Stimulated activated CD8-positive, alpha-beta memory T cell treated with anti-CD3 and anti-CD28 coated beads, Interleukin-12 subunit alpha, Interleukin-12 subunit beta, amount 100 ng/mL, for 4 hours (primary cell): Measurements from ENCODE around the gene PRAMEF5.
"Not testable (repeated sequence)": the region's sequence is repeated elsewhere in the genome, so short reads cannot be mapped to it uniquely, and the experiment has no call there.

ENCODE experiments used
- DNase-seq: peaks from one replicate; pipeline ENCODE4 v3.0.0-alpha.2; 2020; ENCODE audit warnings: low read depth

The PRAMEF5 gene

GRCh38 chr1:13253898-13254297 is at the start of gene PRAMEF5:
PRAMEF5 (plus strand) TSS chr1:13254198; CDS start chr1:13259269, 5,071 bp downstream.
- not testable (repeated sequence) for DNase-seq

GRCh38 chr1:13208712-13209111 is 45.3 kb upstream of the PRAMEF5 start:
- DNase-seq = not testable (repeated sequence)

GRCh38 chr1:13216619-13217018 is 37.4 kb upstream of the PRAMEF5 start:
- DNase-seq = not testable (repeated sequence)

- not testable (repeated sequence) for DNase-seq
Measured at GRCh38 chr1:13219203-13219602, 34.8 kb upstream of the PRAMEF5 start.

GRCh38 chr1:13222788-13223187 is 31.2 kb upstream of the PRAMEF5 start:
- DNase-seq = not testable (repeated sequence)

GRCh38 chr1:13224480-13225060 is 29.4 kb upstream of the PRAMEF5 start:
- no peak for DNase-seq

GRCh38 chr1:13225675-13226204 is 28.3 kb upstream of the PRAMEF5 start, which contains the start of gene PRAMEF18:
PRAMEF18 (minus strand) TSS chr1:13226154; CDS start chr1:13226106, 48 bp downstream.
- DNase-seq = not testable (repeated sequence)

GRCh38 chr1:13227271-13228055 is 26.5 kb upstream of the PRAMEF5 start:
- DNase-seq = not testable (repeated sequence)

GRCh38 chr1:13228343-13228781 is 25.6 kb upstream of the PRAMEF5 start:
- DNase-seq = no peak

- not testable (repeated sequence) for DNase-seq
Measured at GRCh38 chr1:13230096-13230495, 23.9 kb upstream of the PRAMEF5 start.

GRCh38 chr1:13230601-13231000 is 23.4 kb upstream of the PRAMEF5 start:
- not testable (repeated sequence) for DNase-seq

GRCh38 chr1:13231061-13231750 is 22.8 kb upstream of the PRAMEF5 start:
- DNase-seq = not testable (repeated sequence)

- not testable (repeated sequence) for DNase-seq
Measured at GRCh38 chr1:13232056-13232455, 21.9 kb upstream of the PRAMEF5 start.

- DNase-seq = not testable (repeated sequence)
Measured at GRCh38 chr1:13234057-13234456, 19.9 kb upstream of the PRAMEF5 start.

GRCh38 chr1:13237572-13237971 is 16.4 kb upstream of the PRAMEF5 start:
- not testable (repeated sequence) for DNase-seq

- not testable (repeated sequence) for DNase-seq
Measured at GRCh38 chr1:13239633-13240032, 14.4 kb upstream of the PRAMEF5 start.

- DNase-seq = not testable (repeated sequence)
Measured at GRCh38 chr1:13243536-13244263, 10.3 kb upstream of the PRAMEF5 start.

GRCh38 chr1:13245841-13246553 is 8.0 kb upstream of the PRAMEF5 start:
- not testable (repeated sequence) for DNase-seq

- not testable (repeated sequence) for DNase-seq
Measured at GRCh38 chr1:13246554-13246871, 7.5 kb upstream of the PRAMEF5 start.

- not testable (repeated sequence) for DNase-seq
Measured at GRCh38 chr1:13247122-13247521, 6.9 kb upstream of the PRAMEF5 start.

- DNase-seq = not testable (repeated sequence)
Measured at GRCh38 chr1:13265124-13265523, 11.1 kb downstream of the PRAMEF5 start.
